ENCODE data around the gene ASZ1. TPM values are rescaled to one million over a fixed set of nuclear protein-coding genes. Genes with fewer than 3 reads are reported as not detected.
"Not testable (repeated sequence)": the region's sequence is repeated elsewhere in the genome, so short reads cannot be mapped to it uniquely, and the experiment has no call there.

The ASZ1 gene, protein sequence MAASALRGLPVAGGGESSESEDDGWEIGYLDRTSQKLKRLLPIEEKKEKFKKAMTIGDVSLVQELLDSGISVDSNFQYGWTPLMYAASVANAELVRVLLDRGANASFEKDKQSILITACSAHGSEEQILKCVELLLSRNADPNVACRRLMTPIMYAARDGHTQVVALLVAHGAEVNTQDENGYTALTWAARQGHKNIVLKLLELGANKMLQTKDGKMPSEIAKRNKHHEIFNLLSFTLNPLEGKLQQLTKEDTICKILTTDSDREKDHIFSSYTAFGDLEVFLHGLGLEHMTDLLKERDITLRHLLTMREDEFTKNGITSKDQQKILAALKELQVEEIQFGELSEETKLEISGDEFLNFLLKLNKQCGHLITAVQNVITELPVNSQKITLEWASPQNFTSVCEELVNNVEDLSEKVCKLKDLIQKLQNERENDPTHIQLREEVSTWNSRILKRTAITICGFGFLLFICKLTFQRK
- polyA plus RNA-seq (ENCODE audit: insufficient read depth in 1 of 5, insufficient read length in 5 of 5, low replicate concordance in 1 of 5), result 1 to 10 TPM in 1 of 5 donors, under 1 TPM in 4; 0.80 to 1.5 (median 0.96) TPM
- long read RNA-seq, donor 1, result 0 reads
- long read RNA-seq, donor 2, result 0 reads
- long read RNA-seq, donor 3, result 0 reads
- long read RNA-seq, donor 4, partial matches to known transcripts, result 54 of 54 reads
- long read RNA-seq, donor 4, other reads (novel, unspliced or antisense), result 0 of 54 reads
- long read RNA-seq, donor 5, result 0 reads
- long read RNA-seq, donor 6, result 0 reads
- long read RNA-seq, donor 7, result 0 reads
- long read RNA-seq, donor 8, result 0 reads

DNA sequence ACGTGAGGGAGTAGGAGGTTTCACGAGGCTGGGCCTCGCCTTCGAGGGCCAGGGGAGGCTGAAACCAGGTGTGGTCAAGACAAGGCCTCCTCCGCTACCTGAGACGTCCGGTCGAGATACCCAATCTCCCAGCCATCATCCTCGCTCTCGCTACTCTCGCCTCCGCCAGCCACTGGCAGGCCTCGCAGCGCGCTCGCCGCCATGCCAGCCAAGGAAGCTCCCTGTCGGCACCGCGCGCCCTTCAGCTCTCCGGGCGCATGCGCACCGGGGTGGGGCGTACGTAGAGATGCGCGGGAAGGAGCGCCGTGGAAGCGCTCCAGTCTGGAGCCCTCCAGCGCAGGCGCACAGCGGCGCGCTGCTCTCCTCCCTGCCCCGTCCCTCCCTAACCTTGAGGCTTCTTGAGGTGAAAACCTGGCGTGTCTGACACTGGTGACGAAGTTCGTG lies at the start of gene ASZ1:
Gene ASZ1 (minus strand): TSS at position 236 of the 444 bp plus-strand sequence. CDS start 33 bp downstream, at position 203.
- DNase-seq, result no peak

DNA sequence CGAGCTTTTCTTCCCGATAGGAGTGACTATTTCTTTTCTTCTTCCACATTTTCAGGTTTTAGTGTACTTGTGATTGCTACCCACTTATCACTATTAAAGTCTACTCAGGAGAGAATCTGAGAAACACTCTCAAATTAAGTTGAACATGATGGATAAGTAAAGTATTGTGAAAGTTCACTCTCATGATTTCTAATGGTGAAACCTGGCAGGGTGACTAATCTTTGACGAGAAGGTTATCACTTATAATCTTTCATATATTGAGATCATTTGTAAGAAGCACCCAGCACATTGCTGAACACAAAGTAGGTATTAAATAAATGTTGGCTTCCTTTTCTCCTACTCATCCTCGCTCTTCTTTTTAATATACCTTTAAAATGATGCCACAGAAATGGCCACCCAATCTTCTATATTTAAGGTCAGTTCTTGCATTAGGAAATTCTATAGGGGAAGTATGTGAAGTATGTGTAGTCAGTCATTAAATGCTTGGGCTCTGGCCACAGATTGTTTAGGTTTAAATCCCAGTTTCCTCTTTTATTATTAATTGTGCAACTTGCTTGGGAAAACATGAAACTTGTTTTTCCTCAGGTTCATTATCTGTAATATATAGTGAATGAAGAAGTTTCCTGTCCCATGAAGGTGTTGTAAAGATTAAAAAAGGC lies 49.4 kb upstream of the ASZ1 start:
- no peak for DNase-seq

DNA sequence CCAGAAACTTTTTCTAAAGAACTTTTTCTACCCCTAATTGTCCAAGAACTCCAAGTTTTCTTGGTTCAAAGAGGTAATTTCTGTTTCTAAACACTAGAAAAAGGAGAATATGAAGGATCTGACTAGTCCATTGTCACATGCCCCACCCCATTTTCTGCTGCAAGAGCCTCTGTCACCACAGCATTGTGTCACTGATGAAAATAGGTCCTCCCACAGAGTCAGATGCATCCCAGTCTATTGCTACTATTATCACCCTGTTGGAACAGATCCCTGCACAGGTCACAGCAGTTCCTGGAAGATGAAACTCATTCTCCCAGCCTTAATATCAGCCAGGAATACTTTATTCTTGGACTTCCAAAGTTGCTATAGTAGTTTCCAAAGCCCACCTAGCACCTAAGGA lies 45.0 kb upstream of the ASZ1 start:
- no peak for DNase-seq

DNA sequence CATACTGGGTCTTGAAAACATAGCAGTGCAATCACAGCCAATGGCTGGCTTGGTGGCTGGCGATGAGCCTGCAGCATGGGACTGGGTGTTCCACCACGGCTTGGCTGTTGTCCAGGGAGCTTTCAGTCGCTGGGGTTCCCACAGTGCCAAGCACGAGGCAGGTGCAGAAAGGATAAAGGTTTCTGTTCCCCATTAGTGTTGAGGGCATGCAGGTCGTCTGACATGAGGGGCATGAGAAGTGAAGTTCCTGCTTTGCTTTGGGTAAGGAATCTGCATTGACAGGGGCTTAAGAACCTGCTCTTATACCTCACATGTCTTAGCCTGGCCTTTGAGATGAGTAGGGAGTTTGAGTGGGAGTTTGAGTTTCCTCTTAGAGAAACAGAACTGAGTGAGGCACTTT lies 43.5 kb upstream of the ASZ1 start:
- no peak for DNase-seq

DNA sequence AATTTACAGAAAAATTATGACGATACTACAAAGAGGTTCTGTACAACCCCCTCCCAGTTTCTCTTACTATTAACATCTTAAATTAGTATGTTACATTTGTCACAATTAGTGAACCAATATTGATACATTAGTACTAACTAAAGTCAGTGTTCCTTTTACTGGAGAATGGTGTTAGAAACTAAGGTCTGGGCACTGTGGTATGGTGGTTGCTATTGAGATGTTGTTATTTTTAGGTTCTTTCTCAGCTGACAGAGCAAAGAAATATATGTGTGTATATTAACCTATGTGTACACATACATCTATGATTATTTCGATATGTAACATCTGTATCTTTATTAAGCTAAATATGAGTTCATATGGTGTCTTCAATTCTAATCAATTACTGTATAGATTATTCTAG lies 40.9 kb upstream of the ASZ1 start:
- no peak for DNase-seq

DNA sequence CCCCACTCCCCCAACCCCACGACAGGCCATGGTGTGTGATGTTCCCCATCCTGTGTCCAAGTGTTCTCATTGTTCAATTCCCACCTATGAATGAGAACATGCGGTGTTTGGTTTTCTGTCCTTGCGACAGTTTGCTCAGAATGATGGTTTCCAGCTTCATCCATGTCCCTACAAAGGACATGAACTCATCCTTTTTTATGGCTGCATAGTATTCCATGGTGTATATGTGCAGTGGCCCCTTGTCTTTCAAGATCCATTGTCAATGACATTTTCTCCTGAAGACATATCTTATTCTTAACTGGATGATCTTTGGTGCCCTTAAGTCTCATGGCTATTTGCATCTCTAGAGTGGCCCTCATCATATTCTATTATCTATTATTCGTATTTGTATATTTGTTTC lies 33.5 kb upstream of the ASZ1 start:
- DNase-seq, result not testable (repeated sequence)

DNA sequence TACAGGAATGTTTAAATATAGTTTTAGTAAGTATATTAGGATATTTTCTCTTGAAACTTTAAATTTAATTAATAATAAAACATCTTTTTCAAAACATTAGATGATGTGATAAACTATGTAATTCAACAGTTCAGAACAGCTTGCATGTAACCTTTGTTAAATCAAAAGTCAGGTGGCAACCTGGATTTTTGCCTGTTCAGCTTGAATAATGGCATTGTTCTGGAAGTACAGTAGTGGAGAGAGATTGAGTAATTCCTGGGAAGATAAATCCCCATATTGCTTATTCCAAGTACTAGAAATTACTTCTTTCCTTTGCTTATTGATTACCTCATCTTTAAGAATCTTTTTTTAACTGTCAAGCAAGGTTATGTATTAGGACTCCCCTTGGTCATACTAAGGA lies 32.4 kb upstream of the ASZ1 start:
- DNase-seq, result no peak

DNA sequence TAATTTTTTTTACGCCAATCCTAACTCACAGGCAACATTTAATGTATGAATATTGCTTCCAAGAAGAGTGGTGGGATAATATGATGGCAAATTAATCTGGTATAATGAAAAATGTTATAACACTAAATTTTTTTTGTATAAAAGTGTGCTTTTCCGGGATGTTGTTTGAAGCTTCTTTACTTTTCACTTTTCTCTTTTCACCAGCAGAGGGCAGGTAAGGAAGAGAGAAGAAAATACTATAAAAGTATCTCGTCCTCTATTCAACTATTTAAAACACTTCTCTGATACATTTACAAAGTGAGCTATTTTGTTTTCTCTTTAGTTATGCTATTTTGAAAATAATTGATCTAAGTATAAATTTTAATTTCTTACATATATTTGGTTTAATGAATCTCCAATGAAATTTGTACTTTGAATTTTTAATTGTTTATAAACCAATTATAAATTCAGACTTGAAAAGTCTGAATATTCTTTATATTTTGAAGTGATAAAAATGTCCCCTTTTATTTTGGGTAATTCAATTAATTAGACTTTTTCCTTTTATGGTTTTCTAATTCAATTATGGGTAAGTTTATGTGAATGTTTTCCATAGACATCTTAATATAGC lies 31.8 kb upstream of the ASZ1 start:
- no peak for DNase-seq

DNA sequence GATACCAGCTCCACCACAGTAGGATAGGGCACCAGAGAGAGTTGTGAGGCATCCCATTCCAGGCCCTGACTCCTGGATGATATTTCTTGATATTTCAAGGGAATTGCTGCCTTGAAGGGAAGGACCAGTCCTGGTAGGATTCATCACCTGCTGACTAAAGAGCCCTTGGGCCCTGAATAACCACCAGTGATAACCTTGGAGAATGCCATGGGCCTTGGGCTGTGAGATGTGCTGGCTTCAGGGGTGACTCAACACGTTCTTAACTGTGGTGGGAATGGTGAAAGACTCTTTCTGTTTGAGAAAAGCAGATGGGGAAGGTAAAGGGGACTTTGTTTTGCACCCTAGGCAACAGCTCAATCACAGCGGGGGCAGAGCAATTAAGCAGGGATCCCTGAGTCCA lies 21.4 kb upstream of the ASZ1 start:
- DNase-seq, result no peak

DNA sequence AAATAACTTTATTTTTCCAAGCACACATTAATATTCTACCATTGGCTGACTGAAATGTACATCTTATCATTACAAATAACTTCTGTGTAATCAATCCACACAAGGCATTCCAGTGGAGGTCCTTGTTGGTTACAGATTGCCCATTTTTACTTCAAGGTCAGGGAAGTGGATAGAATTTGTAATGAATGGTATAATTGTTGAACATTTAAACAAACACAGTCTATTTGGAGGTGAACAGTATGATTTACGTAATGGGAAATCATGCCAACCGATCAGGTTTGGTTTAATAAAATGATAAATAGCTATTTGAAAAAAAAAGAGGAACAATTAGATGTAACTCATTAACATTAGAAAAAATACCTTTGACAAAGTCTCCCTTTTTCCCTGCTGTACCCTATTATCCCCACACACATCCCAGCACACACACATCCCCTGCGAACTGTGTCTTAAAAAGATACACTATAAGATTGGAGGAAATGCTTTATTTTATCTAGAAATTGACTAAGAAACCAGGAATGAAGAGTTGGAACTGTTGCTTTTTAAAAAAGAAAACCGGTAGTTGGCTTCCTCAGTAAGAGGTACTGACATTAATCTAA lies 19.0 kb upstream of the ASZ1 start:
- DNase-seq, result no peak

DNA sequence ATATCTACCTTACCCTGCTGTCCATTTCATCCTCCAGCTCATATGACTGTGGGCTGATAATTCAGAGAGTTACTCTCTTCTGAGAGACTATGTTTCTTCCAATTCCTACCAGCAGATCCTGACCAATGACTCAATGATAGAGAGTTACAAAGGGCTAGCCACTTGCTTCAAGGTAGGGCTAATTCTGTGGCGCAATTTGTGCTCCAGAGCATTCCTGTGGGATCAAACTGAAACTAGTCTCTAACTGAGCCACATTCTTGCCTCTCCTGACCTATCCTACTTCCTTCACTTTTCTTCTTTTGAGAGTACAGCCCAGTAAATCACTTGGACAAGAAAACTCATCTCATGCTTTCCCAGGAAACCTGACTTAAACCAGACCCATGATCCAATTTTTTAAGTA lies 17.9 kb upstream of the ASZ1 start:
- DNase-seq, result no peak

DNA sequence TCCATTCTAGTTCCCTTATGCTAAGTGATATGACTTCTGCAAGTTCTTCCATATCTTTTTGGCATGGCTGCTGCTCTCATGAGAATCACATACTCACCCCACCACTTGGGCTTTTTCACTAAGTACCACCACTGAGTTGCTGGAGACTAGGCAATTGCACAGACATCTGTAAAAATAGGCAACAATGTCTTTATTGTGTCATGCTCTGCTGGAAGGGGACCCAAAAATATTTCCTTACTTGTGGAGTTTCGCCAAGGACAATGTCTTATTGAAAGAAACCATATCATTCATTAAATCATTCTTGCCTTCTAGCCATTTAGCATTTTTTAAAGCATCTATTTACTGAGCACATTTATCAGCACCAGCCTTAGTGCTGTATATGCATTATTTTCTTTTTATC lies 17.4 kb upstream of the ASZ1 start:
- no peak for DNase-seq

DNA sequence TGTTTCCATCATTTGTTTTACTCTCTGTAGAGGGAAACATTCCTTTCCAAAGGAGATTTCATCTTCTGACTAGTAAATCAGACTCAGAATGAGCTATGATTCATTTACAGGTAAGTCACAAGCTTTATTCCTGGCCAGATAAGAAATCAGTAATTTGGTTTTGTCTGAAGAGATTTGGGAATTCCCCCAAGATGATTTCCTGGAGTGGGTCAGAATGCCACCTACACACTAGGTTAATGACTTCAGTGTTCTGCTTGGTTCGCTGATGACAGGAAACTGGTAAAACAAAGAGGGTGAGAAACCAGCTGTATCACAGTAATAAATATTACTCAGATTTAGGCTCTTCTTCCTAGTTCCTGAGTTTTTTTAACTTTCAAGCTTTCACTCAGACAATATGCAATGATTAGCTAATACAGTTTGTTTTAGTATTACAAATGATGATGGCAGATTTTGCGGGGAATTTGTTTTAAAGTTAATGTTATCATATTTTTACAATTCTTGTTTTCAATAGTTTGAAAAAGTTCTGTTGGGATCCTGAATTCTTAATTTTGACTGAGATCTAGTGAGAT lies 8.3 kb upstream of the ASZ1 start:
- DNase-seq, result no peak

DNA sequence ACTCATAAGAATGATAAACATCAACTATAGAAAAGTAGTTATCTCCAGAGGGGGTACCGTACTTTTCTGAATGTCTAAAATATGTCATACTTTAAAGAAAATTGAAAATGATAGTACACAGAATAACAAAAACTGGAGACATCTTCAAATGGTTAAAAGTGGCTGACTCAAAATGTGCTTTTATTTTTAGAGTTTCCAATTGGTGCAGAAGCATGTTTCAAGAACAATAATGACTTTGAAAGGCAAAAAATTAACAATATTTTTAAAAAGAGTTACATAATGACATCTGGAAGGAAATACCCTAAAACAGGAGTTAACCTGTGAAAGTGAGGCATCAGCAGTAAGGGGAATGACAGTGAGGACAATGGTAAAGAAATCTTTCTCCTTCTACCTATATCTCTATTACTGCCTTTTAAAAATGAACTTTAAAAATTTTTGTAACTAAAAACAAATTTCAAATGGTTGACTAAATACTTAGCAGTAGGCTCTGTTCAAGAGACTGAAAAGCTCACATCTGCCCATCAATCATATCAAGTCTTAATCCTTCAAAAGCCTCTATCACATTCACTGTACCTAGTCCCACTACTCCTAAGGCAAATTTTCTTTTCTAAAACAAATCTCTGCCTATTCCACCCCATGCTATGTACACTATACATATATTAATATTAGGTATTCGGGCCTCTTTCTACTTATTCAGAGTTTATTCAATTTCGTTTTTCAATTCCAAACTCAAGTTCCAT lies 3.0 kb downstream of the ASZ1 start:
- DNase-seq, result no peak

DNA sequence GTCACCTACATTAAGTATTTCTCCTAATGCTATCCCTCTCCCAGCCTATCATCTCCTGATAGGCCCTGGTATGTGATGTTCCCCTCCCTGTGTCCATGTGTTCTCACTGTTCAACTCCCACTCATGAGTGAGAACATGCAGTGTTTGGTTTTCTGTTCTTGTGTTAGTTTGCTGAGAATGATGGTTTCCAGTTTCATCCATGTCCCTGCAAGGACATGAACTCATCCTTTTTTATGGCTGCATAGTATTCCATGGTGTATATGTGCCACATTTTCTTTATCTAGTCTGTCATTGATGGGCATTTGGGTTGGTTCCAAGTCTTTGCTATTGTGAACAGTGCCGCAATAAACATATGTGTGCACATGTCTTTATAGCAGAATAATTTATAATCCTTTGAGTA lies 12.7 kb downstream of the ASZ1 start:
- DNase-seq, result not testable (repeated sequence)

DNA sequence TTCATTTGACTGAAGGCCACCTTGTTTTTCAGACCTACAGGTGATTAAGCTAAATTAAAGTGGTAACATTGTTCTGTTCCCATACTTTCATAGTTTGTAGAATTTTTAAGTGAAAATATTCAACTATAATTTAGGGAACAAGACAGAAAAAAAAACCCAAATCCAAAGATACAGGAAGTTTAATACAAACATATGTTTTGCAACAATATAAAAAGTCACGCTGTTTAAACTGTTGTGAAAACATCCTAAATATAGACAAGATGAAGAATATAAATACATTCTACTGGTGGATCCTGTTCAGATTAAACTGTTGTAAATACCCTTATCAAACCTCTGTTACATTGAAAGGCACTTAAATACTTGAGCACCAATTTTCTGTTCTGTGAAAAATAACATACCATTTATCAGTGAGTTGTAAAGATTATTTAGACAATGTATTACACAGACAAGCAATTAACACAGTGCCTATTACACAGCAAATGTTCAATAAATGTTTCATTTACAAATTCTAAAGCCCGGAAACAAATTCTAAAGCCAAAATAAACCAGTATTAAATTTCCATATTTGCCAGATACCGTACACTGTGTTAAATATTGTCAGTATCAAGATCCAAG lies 14.2 kb downstream of the ASZ1 start:
- DNase-seq, result no peak

DNA sequence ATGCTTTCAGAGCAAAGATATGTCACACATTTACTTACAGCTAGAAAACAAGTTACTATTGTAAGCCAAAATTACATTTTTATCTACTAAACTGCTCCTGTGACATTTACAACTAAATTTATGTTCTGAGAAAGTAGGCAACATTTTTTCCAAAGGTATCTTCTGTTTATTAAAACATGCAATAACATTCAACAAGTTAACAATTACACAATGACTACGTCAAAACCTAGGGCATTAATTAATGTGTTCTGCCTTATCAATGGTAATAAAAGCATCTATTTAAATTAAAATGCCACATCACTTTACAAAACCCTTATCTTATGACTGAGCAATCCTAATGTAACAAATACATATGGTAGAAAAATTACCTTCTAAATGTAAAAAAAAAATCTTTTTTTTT lies 14.9 kb downstream of the ASZ1 start:
- no peak for DNase-seq

DNA sequence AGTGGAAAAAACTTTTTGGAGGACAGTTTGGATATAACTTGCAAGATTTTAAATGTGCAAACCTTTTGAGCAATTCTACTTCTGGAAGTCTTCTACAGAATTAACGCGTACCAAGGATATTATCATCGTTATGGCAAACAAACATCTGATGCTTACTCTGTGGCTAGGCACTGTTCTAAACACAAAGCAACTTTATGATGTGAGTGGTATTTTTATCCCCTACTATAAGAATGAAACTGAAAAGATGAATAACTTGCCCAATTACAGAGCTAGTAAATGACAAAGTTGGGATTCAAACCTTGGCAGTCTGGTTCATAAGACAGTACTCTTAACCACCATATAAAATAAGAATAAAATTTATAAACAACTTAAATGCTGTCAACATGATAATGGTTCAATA lies 15.8 kb downstream of the ASZ1 start:
- DNase-seq, result no peak

DNA sequence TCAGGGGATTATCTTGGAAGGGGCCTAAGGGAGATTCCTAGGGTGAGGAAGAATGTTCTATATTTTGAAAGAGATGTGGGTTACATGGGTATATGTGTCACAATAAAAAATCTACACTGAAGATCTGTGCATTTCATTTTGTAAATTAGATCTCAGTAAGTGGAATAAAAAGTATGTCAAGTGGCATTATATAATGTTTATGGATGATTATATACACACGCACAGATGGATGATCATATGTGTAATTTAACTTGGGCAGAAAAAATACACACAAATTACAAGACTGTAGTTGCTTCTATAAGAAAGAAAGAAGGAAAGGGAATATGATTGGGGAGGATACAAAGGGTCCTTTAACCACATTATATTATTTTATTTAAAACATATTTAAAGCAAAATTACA lies 18.5 kb downstream of the ASZ1 start:
- no peak for DNase-seq

DNA sequence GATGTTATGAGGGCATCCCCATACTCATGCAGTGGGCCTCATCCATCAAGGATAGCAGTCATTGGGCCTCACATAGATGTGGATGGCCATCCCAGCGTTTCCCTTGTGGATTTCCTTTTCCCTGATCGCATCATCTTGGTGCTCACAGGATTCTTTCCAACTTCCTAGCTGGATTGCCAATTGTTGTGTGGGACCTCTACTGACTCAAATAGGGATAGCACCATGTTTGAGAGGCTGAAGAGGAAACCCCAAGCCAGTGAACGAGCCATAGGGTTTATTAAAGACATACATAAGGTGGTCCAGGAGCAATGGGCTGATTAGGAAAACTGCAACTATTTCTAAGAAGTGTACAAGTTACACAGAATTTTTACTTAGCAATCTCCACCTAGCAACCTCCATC lies 21.8 kb downstream of the ASZ1 start:
- DNase-seq, result no peak

Data from right lung (tissue), 10 donors.